PC-3 (cell line): ENCODE data around the gene CARMIL1. TPM values are rescaled to one million over a fixed set of nuclear protein-coding genes. Genes with fewer than 3 reads are reported as not detected.

Experiments
- ATAC-seq: fragments of 200-7000 bp; cut with Tn5 transposase; 2 replicates; pipeline ENCODE4 v1.9.1; 2020; ENCODE audit warnings: mild to moderate bottlenecking, moderate library complexity
- BruUV-seq: library from RNA; stranded (reverse); fragments of 400-500 nt; replicated peaks from 2 replicates; lab custom pipeline; 2021; lab: Mats Ljungman, UMichigan
- CTCF ChIA-PET: fragments of 300-600 bp; sonication (Branson Sonifier 250); formaldehyde crosslinking; loops from one replicate; lab custom pipeline; 2022; ENCODE audit warnings: antibody characterized with exemption; lab: Charles Lee
- POLR2A ChIA-PET: fragments of 300-600 bp; sonication (Branson Sonifier 250); formaldehyde crosslinking; loops from one replicate; lab custom pipeline; 2022; ENCODE audit warnings: antibody characterized with exemption; ENCODE audit not compliant: unreplicated experiment; lab: Charles Lee
- DNase-seq: peaks from one replicate; pipeline ENCODE4 v3.0.0-alpha.2; 2015
- H2AFZ ChIP-seq: fragments of 300-600 bp; sonication (generic); 2 replicates; pipeline ENCODE4 v1.6.0; 2016; ENCODE audit warnings: antibody characterized with exemption, low read length
- H3F3A ChIP-seq: fragments of 300-600 bp; sonication (generic); one replicate; pipeline ENCODE4 v1.6.0; 2017; ENCODE audit warnings: antibody characterized with exemption, low read length, control low read depth, mild to moderate bottlenecking; ENCODE audit not compliant: unreplicated experiment
- H3K27ac ChIP-seq: fragments of 300-600 bp; sonication (generic); 2 replicates; pipeline ENCODE4 v1.5.1; 2016; ENCODE audit warnings: mild to moderate bottlenecking, low read length
- H3K27me3 ChIP-seq: fragments of 300-600 bp; sonication (generic); 2 replicates; pipeline ENCODE4 v1.6.1; 2016; ENCODE audit warnings: low read length, mixed read lengths
- H3K36me3 ChIP-seq: fragments of 300-600 bp; sonication (generic); 2 replicates; pipeline ENCODE4 v1.6.1; 2016; ENCODE audit warnings: low read depth, mixed run types, low read length, mixed read lengths
- H3K4me1 ChIP-seq: fragments of 300-600 bp; sonication (generic); 2 replicates; pipeline ENCODE4 v1.5.1; 2016; ENCODE audit warnings: low read length; ENCODE audit not compliant: insufficient read depth
- H3K4me2 ChIP-seq: fragments of 300-600 bp; sonication (generic); 2 replicates; pipeline ENCODE4 v1.6.0; 2016; ENCODE audit warnings: low read length
- H3K4me3 ChIP-seq: fragments of 300-600 bp; sonication (generic); 2 replicates; pipeline ENCODE4 v1.5.1; 2016; ENCODE audit warnings: mild to moderate bottlenecking, low read length, mixed read lengths
- H3K79me2 ChIP-seq: fragments of 300-600 bp; sonication (generic); 2 replicates; pipeline ENCODE4 v1.6.1; 2017; ENCODE audit warnings: low read length, mixed read lengths
- H3K9ac ChIP-seq: fragments of 300-600 bp; sonication (generic); 2 replicates; pipeline ENCODE4 v1.6.0; 2016; ENCODE audit warnings: mild to moderate bottlenecking, low read length
- H3K9me2 ChIP-seq: fragments of 300-600 bp; sonication (generic); replicated peaks from 2 replicates; pipeline ENCODE4 v1.6.1; 2016; ENCODE audit warnings: mixed run types, low read length, mixed read lengths
- H3K9me3 ChIP-seq: fragments of 300-600 bp; sonication (generic); 2 replicates; pipeline ENCODE4 v1.6.1; 2016; ENCODE audit warnings: low read length, mixed read lengths
- H4K20me1 ChIP-seq: fragments of 300-600 bp; sonication (generic); 2 replicates; pipeline ENCODE4 v1.6.1; 2016; ENCODE audit warnings: low read length, mixed read lengths
- CTCF ChIP-seq: fragments of 300-600 bp; sonication (generic); conservative IDR thresholded peaks from 2 replicates; pipeline ENCODE4 v1.5.1; 2017; ENCODE audit warnings: antibody characterized with exemption, low read depth, mild to moderate bottlenecking, low read length
- EZH2 ChIP-seq: fragments of 300-600 bp; sonication (generic); IDR thresholded peaks from one replicate; pipeline ENCODE4 v1.6.1; 2017; ENCODE audit warnings: antibody characterized with exemption, mild to moderate bottlenecking, low read length; ENCODE audit not compliant: unreplicated experiment
- EZH2phosphoT487 ChIP-seq: fragments of 300-600 bp; sonication (generic); IDR thresholded peaks from 2 replicates; pipeline ENCODE4 v1.6.1; 2018; ENCODE audit warnings: mild to moderate bottlenecking, antibody characterized with exemption, low read length, borderline replicate concordance
- intact Hi-C: fragments of 100-400 bp; cut with micrococcal nuclease; formaldehyde crosslinking; loops from 2 replicates; pipeline ENCODE4 v1.9.0; 2023
- total RNA-seq: library from RNA; depleted of rRNA; stranded (reverse); fragments of >200 nt; gene quantifications from 2 replicates; pipeline ENCODE4 v1.2.3, GENCODE V29; 2014

Gene CARMIL1
- total RNA-seq, 1 experiment from 2014 or later, result 22.0 TPM

- DNase-seq (no peak), ATAC-seq (no peak)
- POLR2A ChIA-PET, result no interaction called here
- no peak overlapping the region for H3K4me3 ChIP-seq
- peaks cover 4% of the 10 kb centered on the region; the same call in 1 of the 2 replicates for H3K4me1 ChIP-seq
- no peaks in the 10 kb centered on the region for H3K27me3 ChIP-seq
- BruUV-seq, result no TSS peak
- no peak overlapping the region for H3K4me2 ChIP-seq
- no peak overlapping the region for H3K27ac ChIP-seq
- TF ChIP-seq CTCF, result no peak
- no peak for TF ChIP-seq EZH2
- no peak for TF ChIP-seq EZH2phosphoT487
- intact Hi-C loops, result no loop called here
- H3K9me3 ChIP-seq, result no peaks in the 10 kb centered on the region
- no peak overlapping the region for H2AFZ ChIP-seq
- no peaks in the 10 kb centered on the region for H3F3A ChIP-seq
- no peak overlapping the region for H3K9ac ChIP-seq
- no peaks in the 10 kb centered on the region for H3K79me2 ChIP-seq
- H3K9me2 ChIP-seq, result no peaks in the 10 kb centered on the region
- no peaks in the 10 kb centered on the region for H4K20me1 ChIP-seq
- no peaks in the 10 kb centered on the region for H3K36me3 ChIP-seq
- CTCF ChIA-PET, result no interaction called here
These were observed 205.7 kb downstream of the CARMIL1 start for GRCh38 chr6:25484900-25485299.

DNA sequence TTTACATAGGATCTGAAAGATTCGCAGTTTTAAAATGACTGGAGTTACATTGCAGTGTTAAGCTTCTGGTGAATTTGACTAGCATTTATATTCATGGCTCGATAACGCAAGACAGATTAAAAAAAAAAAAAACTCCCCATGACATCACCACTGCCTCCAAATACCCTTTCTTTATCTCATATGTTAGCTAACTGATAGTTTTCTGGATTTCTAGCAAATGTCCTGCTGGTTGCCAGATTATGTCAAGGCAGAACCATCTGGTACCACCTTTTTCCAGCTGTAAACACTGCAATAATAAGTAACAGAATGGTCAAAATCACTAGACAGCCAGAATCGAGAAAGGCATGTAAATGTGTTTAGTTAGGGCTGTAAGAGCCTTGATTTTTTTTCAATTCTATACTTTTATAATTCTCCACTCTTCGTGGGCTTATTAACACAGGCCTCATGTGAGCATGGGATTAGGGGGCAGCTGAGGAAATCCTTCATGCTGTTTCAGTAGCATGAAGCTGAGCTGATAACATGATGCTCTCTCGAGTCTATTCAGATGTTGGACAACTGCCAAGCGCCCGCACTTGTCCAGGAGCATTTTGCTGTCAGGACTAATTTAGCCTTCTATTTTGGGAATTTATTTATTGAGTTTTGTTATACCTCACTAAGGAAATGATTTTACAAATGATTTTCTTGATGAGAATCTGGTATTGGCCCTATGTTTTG is 206.8 kb downstream of the CARMIL1 start:
- no TSS peak for BruUV-seq
- no peaks in the 10 kb centered on the region for H3K36me3 ChIP-seq
- no peak overlapping the region for H3K27ac ChIP-seq
- DNase-seq (no peak), ATAC-seq (no peak)
- H2AFZ ChIP-seq, result no peak overlapping the region
- ChIA-PET CTCF (interaction anchor here (0.7 kb wide), 1 partner anchor 58 kb away, joined by 4 read pairs; no protein-coding TSS in a partner anchor), POLR2A (no interaction called here)
- no peak overlapping the region for H3K4me2 ChIP-seq
- no peaks in the 10 kb centered on the region for H3K9me3 ChIP-seq
- H3K9me2 ChIP-seq, result no peaks in the 10 kb centered on the region
- TF ChIP-seq EZH2, result no peak
- no peak for TF ChIP-seq CTCF
- no peak for TF ChIP-seq EZH2phosphoT487
- H3K4me1 ChIP-seq, result peaks cover 4% of the 10 kb centered on the region; the same call in 1 of the 2 replicates
- no peaks in the 10 kb centered on the region for H3K27me3 ChIP-seq
- no peaks in the 10 kb centered on the region for H4K20me1 ChIP-seq
- intact Hi-C loops, result no loop called here
- H3F3A ChIP-seq, result no peaks in the 10 kb centered on the region
- H3K4me3 ChIP-seq, result no peak overlapping the region
- no peak overlapping the region for H3K9ac ChIP-seq
- H3K79me2 ChIP-seq, result no peaks in the 10 kb centered on the region

DNA sequence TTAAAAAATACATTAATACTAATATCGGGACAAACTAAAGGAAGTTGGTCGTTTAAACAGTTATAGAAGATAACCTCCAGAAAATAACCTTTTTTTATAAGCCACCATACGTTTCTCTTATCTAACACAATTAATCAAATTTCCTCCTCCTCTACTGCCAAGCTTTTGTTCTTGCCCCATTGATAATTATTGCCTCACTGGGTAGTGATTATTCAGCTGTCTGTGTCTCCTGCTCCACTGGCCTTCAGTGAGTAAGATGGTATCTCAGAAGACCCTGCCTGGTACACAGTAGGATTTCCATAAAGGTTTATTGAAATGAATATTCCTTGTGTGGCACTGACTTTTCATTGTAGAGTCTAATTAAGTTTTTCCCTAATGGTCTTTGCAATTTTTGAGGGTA is 207.4 kb downstream of the CARMIL1 start:
- Histone ChIP-seq H3K4me3 (no peak overlapping the region), H3K36me3 (no peaks in the 10 kb centered on the region), H2AFZ (no peak overlapping the region), H3K9ac (no peak overlapping the region), H3K4me1 (peaks cover 4% of the 10 kb centered on the region; the same call in 1 of the 2 replicates), H3K79me2 (no peaks in the 10 kb centered on the region), H3K4me2 (no peak overlapping the region), H3K9me3 (no peaks in the 10 kb centered on the region), H3K9me2 (no peaks in the 10 kb centered on the region), H3K27ac (no peak overlapping the region), H4K20me1 (no peaks in the 10 kb centered on the region), H3F3A (no peaks in the 10 kb centered on the region), H3K27me3 (no peaks in the 10 kb centered on the region)
- CTCF ChIA-PET, result no interaction called here
- no peak for ATAC-seq
- intact Hi-C loops, result no loop called here
- BruUV-seq, result no TSS peak
- TF ChIP-seq EZH2phosphoT487 (no peak), CTCF (no peak), EZH2 (no peak)
- DNase-seq, result no peak
- POLR2A ChIA-PET, result no interaction called here
